Thoracic aorta (tissue), 2 donors: ENCODE data around the gene ASIC4. TPM values are rescaled to one million over a fixed set of nuclear protein-coding genes. Genes with fewer than 3 reads are reported as not detected.
A peak's percentile ranks its signal among the peaks of the same experiment; 100 is the strongest.

Source experiments
- ATAC-seq: fragments of 150-250 bp; one replicate; pipeline ENCODE4 v1.8.0; 2017; ENCODE audit warnings: low read depth; ENCODE audit not compliant: insufficient number of reproducible peaks, low FRiP score
- DNase-seq: peaks from one replicate; pipeline ENCODE4 v3.0.0-alpha.2; 2020; ENCODE audit warnings: low spot score
- H3K27ac ChIP-seq, 2 donors: fragments of 200-600 bp; sonication (generic); 1 replicate in 1 of 2; 2 replicates in 1 of 2; pipeline ENCODE4 v1.5.1; 2016; ENCODE audit warnings: mild to moderate bottlenecking in 2 of 2, moderate library complexity in 2 of 2
- H3K27me3 ChIP-seq: fragments of 200-600 bp; sonication (generic); replicated peaks from 2 replicates; pipeline ENCODE4 v1.6.0; 2016; ENCODE audit warnings: mild to moderate bottlenecking; ENCODE audit not compliant: insufficient read depth
- H3K36me3 ChIP-seq: fragments of 200-600 bp; sonication (generic); one replicate; pipeline ENCODE4 v1.5.1; 2016
- H3K4me1 ChIP-seq, 2 donors: fragments of 200-600 bp; sonication (generic); 1 replicate in 1 of 2; 2 replicates in 1 of 2; pipeline versions ENCODE4 v1.5.1 to v1.6.0; 2016; ENCODE audit warnings: low read depth in 2 of 2, mild to moderate bottlenecking in 1 of 2; ENCODE audit not compliant: control insufficient read depth in 1 of 2
- H3K4me3 ChIP-seq: fragments of 200-600 bp; sonication (generic); 2 replicates; pipeline ENCODE4 v1.5.1; 2016; ENCODE audit warnings: mild to moderate bottlenecking
- H3K9me3 ChIP-seq: fragments of 200-600 bp; sonication (generic); 2 replicates; pipeline ENCODE4 v1.5.1; 2016
- total RNA-seq, 2 donors: library from RNA; depleted of rRNA; stranded (reverse); fragments of >200 nt; gene quantifications; one replicate each; pipeline versions ENCODE4 v1.1.0 to v1.2.3, GENCODE V29; 2016
- TF ChIP-seq, protein P1 (sequence below): fragments of 200-600 bp; sonication (generic); IDR thresholded peaks from one replicate; pipeline ENCODE4 v1.5.1; 2019; ENCODE audit warnings: antibody characterized with exemption

Gene ASIC4
- total RNA-seq, 2 donors from 2014 or later, result 0.41 TPM; not detected in 1

DNA sequence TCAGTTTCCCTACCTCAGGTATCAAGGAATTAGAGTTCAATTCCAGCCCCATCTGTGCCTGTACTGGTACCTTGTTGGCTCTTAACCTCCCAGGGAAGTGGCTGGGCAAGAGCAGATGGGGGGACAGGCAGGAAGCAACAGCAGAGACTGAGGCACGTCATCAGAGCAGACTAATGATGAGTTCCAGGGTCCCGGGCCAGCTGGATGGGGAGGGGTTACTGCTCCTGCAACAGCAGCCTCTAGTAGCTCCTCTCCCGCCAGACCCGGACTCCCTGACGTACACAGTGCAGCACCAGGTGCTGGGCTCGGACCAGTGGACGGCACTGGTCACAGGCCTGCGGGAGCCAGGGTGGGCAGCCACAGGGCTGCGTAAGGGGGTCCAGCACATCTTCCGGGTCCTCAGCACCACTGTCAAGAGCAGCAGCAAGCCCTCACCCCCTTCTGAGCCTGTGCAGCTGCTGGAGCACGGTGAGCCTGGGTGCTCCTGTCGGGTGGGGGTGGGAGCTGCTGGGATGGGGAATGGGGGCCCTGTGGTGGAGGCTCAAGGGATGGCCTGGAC is 41.6 kb upstream of the ASIC4 start:
- DNase-seq (no peak), ATAC-seq (no peak)
- no peaks in the 10 kb centered on the region for H3K9me3 ChIP-seq
- peak overlapping the region; percentile 15 to 16 for H3K27ac ChIP-seq
- peaks cover 4 to 40% of the 10 kb centered on the region in 2 donors for H3K4me1 ChIP-seq
- H3K36me3 ChIP-seq, result peaks cover 86% of the 10 kb centered on the region
- no peak overlapping the region for H3K4me3 ChIP-seq
- TF ChIP-seq, protein P1, sequence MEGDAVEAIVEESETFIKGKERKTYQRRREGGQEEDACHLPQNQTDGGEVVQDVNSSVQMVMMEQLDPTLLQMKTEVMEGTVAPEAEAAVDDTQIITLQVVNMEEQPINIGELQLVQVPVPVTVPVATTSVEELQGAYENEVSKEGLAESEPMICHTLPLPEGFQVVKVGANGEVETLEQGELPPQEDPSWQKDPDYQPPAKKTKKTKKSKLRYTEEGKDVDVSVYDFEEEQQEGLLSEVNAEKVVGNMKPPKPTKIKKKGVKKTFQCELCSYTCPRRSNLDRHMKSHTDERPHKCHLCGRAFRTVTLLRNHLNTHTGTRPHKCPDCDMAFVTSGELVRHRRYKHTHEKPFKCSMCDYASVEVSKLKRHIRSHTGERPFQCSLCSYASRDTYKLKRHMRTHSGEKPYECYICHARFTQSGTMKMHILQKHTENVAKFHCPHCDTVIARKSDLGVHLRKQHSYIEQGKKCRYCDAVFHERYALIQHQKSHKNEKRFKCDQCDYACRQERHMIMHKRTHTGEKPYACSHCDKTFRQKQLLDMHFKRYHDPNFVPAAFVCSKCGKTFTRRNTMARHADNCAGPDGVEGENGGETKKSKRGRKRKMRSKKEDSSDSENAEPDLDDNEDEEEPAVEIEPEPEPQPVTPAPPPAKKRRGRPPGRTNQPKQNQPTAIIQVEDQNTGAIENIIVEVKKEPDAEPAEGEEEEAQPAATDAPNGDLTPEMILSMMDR, result no peak
- H3K27me3 ChIP-seq, result no peaks in the 10 kb centered on the region

DNA sequence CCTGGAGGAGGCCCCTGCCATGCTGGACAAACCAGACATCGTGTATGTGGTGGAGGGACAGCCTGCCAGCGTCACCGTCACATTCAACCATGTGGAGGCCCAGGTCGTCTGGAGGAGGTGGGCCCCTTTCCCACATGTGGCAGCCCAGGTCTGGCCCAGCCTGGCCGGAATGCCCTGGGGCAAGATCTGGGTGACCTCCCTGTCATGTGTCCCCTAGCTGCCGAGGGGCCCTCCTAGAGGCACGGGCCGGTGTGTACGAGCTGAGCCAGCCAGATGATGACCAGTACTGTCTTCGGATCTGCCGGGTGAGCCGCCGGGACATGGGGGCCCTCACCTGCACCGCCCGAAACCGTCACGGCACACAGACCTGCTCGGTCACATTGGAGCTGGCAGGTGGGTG is 40.8 kb upstream of the ASIC4 start:
- H3K27me3 ChIP-seq, result no peaks in the 10 kb centered on the region
- peaks cover 2 to 32% of the 10 kb centered on the region in 2 donors for H3K4me1 ChIP-seq
- H3K9me3 ChIP-seq, result no peaks in the 10 kb centered on the region
- TF ChIP-seq, protein P1, result no peak
- no peak for ATAC-seq
- peaks cover 89% of the 10 kb centered on the region for H3K36me3 ChIP-seq
- peak overlapping the region; percentile 21 to 28 for H3K27ac ChIP-seq
- H3K4me3 ChIP-seq, result no peak overlapping the region
- no peak for DNase-seq

DNA sequence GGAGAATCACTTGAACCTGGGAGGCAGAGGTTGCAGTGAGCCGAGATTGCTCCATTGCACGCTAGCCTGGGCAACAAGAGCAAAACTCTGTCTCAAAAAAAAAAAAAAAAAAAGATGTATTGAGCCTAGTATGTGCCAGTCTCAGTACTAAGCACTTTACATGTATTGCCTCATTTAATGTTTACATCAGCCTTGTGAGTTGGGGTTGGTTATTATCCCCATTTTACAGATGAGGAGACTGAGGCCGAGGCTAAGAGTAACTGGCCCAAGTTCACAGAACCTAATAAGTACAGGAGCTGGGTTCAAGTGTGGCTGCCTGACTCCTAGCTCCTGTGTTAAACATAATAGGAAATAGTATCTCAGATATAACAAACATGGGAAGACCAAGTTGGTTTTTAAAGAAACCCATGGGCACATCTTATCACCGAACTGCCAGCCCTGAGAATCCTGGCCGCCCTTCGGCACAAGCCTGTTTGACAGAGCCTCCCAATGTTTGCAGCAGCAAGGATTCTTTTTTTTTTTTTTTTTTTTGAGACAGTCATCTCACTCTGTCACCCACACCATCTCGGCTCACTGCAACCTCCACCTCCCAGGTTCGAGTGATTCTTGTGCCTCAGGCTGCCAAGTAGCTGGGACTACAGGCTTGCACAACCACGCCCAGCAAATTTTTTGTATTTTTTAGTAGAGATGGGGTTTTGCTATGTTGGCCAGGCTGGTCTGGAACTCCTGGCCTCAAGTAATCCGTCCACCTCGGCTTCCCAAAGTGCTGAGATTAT is 39.8 kb upstream of the ASIC4 start:
- peaks cover 87% of the 10 kb centered on the region for H3K36me3 ChIP-seq
- no peak overlapping the region for H3K4me3 ChIP-seq
- H3K27me3 ChIP-seq, result no peaks in the 10 kb centered on the region
- no peak for ATAC-seq
- TF ChIP-seq, protein P1, result no peak
- H3K27ac ChIP-seq, result peak overlapping the region; percentile 10 to 66
- no peak for DNase-seq
- no peaks in the 10 kb centered on the region for H3K9me3 ChIP-seq
- peaks cover 0 to 22% of the 10 kb centered on the region in 2 donors for H3K4me1 ChIP-seq

DNA sequence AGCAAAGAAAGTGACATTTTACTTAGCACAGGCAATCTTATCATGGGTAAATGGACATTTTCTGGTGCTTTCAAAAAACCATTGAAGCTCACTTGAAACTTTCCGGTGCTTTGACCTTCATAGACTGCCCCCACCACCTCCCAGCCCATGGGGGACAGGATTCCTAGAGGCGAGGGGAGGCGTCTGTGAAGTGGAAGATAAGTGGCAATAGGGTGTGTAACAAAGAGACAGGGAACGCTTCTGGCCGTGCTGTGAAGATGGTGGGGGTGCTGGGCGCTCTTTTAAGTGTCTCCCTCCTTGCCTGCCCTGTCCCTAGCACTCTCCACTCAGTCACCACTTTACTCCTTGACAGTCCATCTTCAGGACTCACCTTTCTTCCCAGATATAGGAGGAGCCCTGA is 39.0 kb upstream of the ASIC4 start:
- Histone ChIP-seq H3K27me3 (no peaks in the 10 kb centered on the region), H3K27ac (peak overlapping the region; percentile 66 to 81), H3K4me3 (no peak overlapping the region), H3K36me3 (peaks cover 87% of the 10 kb centered on the region), H3K4me1 (peaks cover 0 to 17% of the 10 kb centered on the region in 2 donors), H3K9me3 (no peaks in the 10 kb centered on the region)
- ATAC-seq (no peak), DNase-seq (no peak)
- TF ChIP-seq, protein P1, result no peak
